Measurements from ENCODE around the gene TAGLN2. TPM values are rescaled to one million over a fixed set of nuclear protein-coding genes. Genes with fewer than 3 reads are reported as not detected.

TAGLN2 gene
- total RNA-seq, 4 donors from 2014 or later, result 65.1 to 235 (median 168) TPM

DNA sequence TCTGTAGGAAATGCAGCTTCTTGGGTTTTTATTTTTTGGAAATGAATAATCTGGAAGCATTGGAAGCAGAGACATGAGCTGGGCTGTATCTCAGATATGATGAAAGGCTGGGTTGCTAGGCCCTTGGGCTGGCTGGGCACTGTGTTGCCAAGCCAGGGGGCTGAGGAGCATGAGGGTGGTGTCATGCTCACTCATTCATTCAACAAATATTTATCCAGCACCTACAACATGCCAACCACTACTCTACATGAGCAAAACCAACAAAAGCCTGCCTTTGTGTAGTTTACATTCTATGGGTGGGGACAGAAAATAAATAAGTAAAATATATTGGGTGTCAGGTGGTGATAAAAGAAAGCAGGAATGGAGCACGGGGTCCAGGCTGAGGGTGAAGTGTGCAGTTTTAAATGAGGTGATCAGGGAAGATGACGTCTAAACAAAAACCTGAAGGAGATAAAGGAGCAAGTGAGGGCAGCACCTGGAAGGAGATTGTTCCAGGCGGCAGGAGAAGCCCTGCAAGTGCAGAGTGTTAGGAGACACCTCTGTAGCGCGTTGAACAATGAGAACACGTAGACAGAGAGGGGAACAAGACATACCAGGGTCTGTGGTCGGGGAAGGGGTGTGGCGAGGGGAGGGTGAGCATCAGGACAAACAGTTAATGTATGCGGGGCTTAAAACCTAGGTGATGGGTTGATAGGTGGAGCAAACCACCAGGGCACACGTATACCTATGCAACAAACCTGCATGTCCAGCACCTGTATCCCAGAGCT lies 10.9 kb downstream of the TAGLN2 start:
- peaks cover 0 to 12% (median 10%) of the 10 kb centered on the region in 4 donors for H3K36me3 ChIP-seq
- in situ Hi-C loops (cut with MboI; ENCODE audit: low pct_ligation_motif_present in 1 of 4, low pct_unique_long_range_greater_than_20kb in 1 of 4, low sequenced_read_pairs in 3 of 4) (no loop called here), intact Hi-C loops (cut with DNase I; ENCODE audit: low total_unique reads) (no loop called here)
- no peaks in the 10 kb centered on the region for H3K27me3 ChIP-seq
- H3K9me3 ChIP-seq, result no peaks in the 10 kb centered on the region
- H3K4me1 ChIP-seq, result peaks cover 14 to 78% (median 46%) of the 10 kb centered on the region in 4 donors
- H3K4me3 ChIP-seq, result no peak overlapping the region
- 79 to 87% methylated on average over 9 to 10 of the region's 10 CpGs for WGBS, 2 donors (ENCODE audit: low coverage in 1 of 2)
- peak overlapping the region in 3 of 4 donors; percentile 47 to 75 (median 49) for H3K27ac ChIP-seq
- TF ChIP-seq, protein P1, sequence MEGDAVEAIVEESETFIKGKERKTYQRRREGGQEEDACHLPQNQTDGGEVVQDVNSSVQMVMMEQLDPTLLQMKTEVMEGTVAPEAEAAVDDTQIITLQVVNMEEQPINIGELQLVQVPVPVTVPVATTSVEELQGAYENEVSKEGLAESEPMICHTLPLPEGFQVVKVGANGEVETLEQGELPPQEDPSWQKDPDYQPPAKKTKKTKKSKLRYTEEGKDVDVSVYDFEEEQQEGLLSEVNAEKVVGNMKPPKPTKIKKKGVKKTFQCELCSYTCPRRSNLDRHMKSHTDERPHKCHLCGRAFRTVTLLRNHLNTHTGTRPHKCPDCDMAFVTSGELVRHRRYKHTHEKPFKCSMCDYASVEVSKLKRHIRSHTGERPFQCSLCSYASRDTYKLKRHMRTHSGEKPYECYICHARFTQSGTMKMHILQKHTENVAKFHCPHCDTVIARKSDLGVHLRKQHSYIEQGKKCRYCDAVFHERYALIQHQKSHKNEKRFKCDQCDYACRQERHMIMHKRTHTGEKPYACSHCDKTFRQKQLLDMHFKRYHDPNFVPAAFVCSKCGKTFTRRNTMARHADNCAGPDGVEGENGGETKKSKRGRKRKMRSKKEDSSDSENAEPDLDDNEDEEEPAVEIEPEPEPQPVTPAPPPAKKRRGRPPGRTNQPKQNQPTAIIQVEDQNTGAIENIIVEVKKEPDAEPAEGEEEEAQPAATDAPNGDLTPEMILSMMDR (IDR thresholded peaks at IDR 0.05), result no peak
- peak in 1 of 3 donors; percentile 11 for TF ChIP-seq POLR2AphosphoS5 (IDR thresholded peaks at IDR 0.05)
- no peak for DNase-seq

DNA sequence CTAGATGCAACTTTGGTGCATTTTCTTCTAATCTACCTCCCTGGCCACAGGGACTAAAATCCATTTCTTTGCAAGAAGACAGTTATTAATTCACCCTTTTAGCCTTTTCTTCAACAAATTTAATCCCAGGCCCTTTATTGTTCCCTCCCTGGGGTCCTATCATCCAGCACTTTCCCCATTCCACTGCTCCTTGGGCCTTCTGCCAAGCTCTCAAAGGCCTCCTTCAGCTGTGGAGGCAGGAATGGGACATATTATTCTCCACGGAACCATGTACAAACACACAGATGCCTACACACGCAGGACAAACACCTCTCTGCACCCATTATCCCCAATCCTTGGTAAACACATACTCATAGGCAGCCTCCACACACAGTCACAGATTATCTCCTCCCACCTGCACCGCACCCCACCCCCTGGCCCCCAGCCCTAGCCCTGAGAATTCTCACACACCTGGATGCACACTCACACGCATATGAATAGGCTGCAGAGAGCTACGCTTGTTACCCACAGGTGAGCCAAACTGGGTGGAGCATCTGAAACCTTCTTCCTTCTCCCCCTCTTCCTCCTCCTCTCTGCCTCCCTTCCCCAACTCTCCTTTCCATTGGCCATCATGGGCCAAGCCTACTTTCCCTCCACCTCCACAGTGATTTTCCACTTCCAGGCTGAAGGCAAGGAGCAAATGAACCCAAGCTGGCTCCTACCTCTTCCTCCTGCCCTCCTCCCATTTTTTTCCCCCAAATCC lies 11.7 kb downstream of the TAGLN2 start:
- peaks cover 14 to 70% (median 39%) of the 10 kb centered on the region in 4 donors for H3K4me1 ChIP-seq
- in situ Hi-C loops (cut with MboI; ENCODE audit: low pct_ligation_motif_present in 1 of 4, low pct_unique_long_range_greater_than_20kb in 1 of 4, low sequenced_read_pairs in 3 of 4) (no loop called here), intact Hi-C loops (cut with DNase I; ENCODE audit: low total_unique reads) (no loop called here)
- H3K9me3 ChIP-seq, result no peaks in the 10 kb centered on the region
- peak overlapping the region; percentile 25 to 75 (median 48) for H3K27ac ChIP-seq
- H3K4me3 ChIP-seq, result no peak overlapping the region
- 40 to 49% methylated on average over 2 to 5 of the region's 5 CpGs for WGBS, 2 donors (ENCODE audit: low coverage in 1 of 2)
- TF ChIP-seq, protein P1 (IDR thresholded peaks at IDR 0.05), result no peak
- TF ChIP-seq EP300 (IDR thresholded peaks at IDR 0.05; ENCODE audit: low read depth) (no peak), POLR2AphosphoS5 (IDR thresholded peaks at IDR 0.05) (no peak), POLR2A (IDR thresholded peaks at IDR 0.05) (no peak)
- H3K27me3 ChIP-seq, result no peaks in the 10 kb centered on the region
- H3K36me3 ChIP-seq, result peaks cover 0 to 4% (median 2%) of the 10 kb centered on the region in 4 donors
- no peak for DNase-seq

GRCh38 chr1:159911326-159912070 lies 13.8 kb downstream of the TAGLN2 start:
- H3K4me1 ChIP-seq, result peaks cover 12 to 48% (median 25%) of the 10 kb centered on the region in 4 donors
- H3K36me3 ChIP-seq, result no peaks in the 10 kb centered on the region
- 65 to 83% methylated on average over 4 to 6 of the region's 6 CpGs for WGBS, 2 donors (ENCODE audit: low coverage in 1 of 2)
- TF ChIP-seq POLR2A (IDR thresholded peaks at IDR 0.05) (no peak), POLR2AphosphoS5 (IDR thresholded peaks at IDR 0.05) (no peak), EP300 (IDR thresholded peaks at IDR 0.05; ENCODE audit: low read depth) (no peak)
- TF ChIP-seq, protein P1 (IDR thresholded peaks at IDR 0.05), result no peak
- H3K9me3 ChIP-seq, result no peaks in the 10 kb centered on the region
- in situ Hi-C loops (cut with MboI; ENCODE audit: low pct_ligation_motif_present in 1 of 4, low pct_unique_long_range_greater_than_20kb in 1 of 4, low sequenced_read_pairs in 3 of 4), result no loop called here
- DNase-seq, result no peak
- intact Hi-C loops (cut with DNase I; ENCODE audit: low total_unique reads), result no loop called here
- H3K27ac ChIP-seq, result peak overlapping the region; percentile 27 to 63 (median 53)
- H3K27me3 ChIP-seq, result no peaks in the 10 kb centered on the region
- H3K4me3 ChIP-seq, result no peak overlapping the region

Data from transverse colon (tissue), 4 donors.